Astrocyte of the spinal cord (primary cell): ENCODE measurements around the gene PRICKLE2.

ENCODE experiments used
- DNase-seq: peaks from one replicate; pipeline ENCODE4 v3.0.0; 2011; ENCODE audit warnings: low read depth, low spot score
- H3K4me3 ChIP-seq: 2 replicates; pipeline ENCODE4 v1.5.1; 2011; ENCODE audit warnings: low read depth, mild to moderate bottlenecking, low read length, moderate library complexity
- CTCF ChIP-seq: IDR thresholded peaks from 2 replicates; pipeline ENCODE4 v1.5.1; 2012; ENCODE audit warnings: low read depth, mild to moderate bottlenecking, low read length, inconsistent platforms
- in situ Hi-C: cut with HindIII; loops from 2 replicates; pipeline ENCODE4 v1.10.0; 2017; ENCODE audit warnings: low sequenced_read_pairs

PRICKLE2 gene

GRCh38 chr3:64147211-64147610 lies 78.1 kb downstream of the PRICKLE2 start:
- in situ Hi-C loops, result no loop called here
- DNase-seq, result no peak
- no peak for TF ChIP-seq CTCF
- H3K4me3 ChIP-seq, result no peak overlapping the region

GRCh38 chr3:64145438-64145837 lies 79.8 kb downstream of the PRICKLE2 start:
- TF ChIP-seq CTCF, result no peak
- no peak overlapping the region for H3K4me3 ChIP-seq
- in situ Hi-C loops, result no loop called here
- DNase-seq, result no peak

- no peak for TF ChIP-seq CTCF
- no peak for DNase-seq
- no peak overlapping the region for H3K4me3 ChIP-seq
- in situ Hi-C loops, result no loop called here
These were observed 80.9 kb downstream of the PRICKLE2 start for GRCh38 chr3:64144241-64144900.

GRCh38 chr3:64143409-64144130 lies 81.7 kb downstream of the PRICKLE2 start:
- no peak for TF ChIP-seq CTCF
- in situ Hi-C loops, result no loop called here
- no peak overlapping the region for H3K4me3 ChIP-seq
- peak; percentile 67 for DNase-seq

GRCh38 chr3:64141476-64141875 lies 83.8 kb downstream of the PRICKLE2 start:
- no peak overlapping the region for H3K4me3 ChIP-seq
- in situ Hi-C loops, result no loop called here
- DNase-seq, result peak; percentile 35
- no peak for TF ChIP-seq CTCF

DNA sequence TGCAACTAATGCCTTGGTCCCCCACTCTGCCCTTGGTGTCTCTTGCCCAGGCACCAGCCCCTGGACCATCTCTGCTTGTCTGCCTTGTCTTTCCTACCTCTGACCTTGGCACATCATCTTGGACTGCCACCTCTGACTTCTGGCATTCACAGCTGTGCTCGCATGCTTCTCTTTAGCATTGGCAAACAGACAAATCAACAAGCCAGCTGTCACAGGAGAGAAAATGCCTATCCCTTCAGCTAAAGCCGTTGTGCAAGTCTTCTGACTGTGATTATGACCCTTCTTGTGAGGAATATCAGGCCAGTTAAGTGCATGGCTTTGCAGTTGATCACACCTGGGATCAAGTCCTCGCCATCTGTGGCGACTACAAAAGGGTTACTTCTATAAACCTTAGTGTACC lies 84.6 kb downstream of the PRICKLE2 start:
- in situ Hi-C loops, result no loop called here
- no peak for DNase-seq
- no peak overlapping the region for H3K4me3 ChIP-seq
- no peak for TF ChIP-seq CTCF
